Measurements from ENCODE around the gene LTK. TPM values are rescaled to one million over a fixed set of nuclear protein-coding genes. Genes with fewer than 3 reads are reported as not detected.

Gene LTK
- total and polyA plus RNA-seq, 2 experiments from 2014 or later = 3.0 to 3.7 TPM

DNA sequence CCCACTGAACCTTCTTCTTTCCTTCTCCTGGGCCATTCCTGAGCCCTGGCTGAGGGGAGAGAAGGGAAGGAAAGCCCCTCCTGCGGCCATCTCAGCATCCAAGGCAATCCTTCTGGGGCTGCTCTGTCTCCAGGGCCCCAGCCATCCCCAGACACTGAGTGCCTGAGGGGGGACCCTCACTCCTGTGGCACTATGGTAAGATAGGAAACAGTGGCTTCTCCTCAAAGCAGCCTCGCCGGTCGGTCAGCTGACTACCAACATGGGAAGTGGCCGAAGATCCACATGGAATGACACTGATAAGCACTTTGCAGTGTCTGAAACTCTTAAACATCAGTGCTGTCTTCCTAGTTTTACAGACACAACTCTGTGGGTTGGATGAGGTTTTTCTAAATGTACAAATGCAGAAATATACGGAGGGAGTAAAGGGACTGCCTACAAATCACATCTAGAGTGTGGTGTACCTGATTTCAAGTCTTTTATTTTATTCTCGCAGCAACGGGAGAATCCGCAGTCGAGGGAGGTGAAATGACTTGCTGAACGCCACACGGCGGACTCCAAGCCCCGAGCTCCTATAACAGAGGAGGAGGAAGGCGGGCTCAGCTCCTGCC, 20.9 kb downstream of the LTK start:
- no peak overlapping the region for H3K27ac ChIP-seq
- TF ChIP-seq, protein P1, sequence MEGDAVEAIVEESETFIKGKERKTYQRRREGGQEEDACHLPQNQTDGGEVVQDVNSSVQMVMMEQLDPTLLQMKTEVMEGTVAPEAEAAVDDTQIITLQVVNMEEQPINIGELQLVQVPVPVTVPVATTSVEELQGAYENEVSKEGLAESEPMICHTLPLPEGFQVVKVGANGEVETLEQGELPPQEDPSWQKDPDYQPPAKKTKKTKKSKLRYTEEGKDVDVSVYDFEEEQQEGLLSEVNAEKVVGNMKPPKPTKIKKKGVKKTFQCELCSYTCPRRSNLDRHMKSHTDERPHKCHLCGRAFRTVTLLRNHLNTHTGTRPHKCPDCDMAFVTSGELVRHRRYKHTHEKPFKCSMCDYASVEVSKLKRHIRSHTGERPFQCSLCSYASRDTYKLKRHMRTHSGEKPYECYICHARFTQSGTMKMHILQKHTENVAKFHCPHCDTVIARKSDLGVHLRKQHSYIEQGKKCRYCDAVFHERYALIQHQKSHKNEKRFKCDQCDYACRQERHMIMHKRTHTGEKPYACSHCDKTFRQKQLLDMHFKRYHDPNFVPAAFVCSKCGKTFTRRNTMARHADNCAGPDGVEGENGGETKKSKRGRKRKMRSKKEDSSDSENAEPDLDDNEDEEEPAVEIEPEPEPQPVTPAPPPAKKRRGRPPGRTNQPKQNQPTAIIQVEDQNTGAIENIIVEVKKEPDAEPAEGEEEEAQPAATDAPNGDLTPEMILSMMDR (IDR thresholded peaks at IDR 0.05; ENCODE audit: low read depth, low read length) = no peak
- H3K9me3 ChIP-seq (ENCODE audit: low read depth) = no peaks in the 10 kb centered on the region
- H3K36me3 ChIP-seq = no peaks in the 10 kb centered on the region
- peaks cover 5% of the 10 kb centered on the region for H3K4me1 ChIP-seq (ENCODE audit: low read depth)
- H3K27me3 ChIP-seq = peaks cover 63% of the 10 kb centered on the region
- DNase-seq (ENCODE audit: low read depth in 1 of 2, low spot score in 1 of 2) = no peak
- peak overlapping the region; percentile 47 for H3K4me3 ChIP-seq

DNA sequence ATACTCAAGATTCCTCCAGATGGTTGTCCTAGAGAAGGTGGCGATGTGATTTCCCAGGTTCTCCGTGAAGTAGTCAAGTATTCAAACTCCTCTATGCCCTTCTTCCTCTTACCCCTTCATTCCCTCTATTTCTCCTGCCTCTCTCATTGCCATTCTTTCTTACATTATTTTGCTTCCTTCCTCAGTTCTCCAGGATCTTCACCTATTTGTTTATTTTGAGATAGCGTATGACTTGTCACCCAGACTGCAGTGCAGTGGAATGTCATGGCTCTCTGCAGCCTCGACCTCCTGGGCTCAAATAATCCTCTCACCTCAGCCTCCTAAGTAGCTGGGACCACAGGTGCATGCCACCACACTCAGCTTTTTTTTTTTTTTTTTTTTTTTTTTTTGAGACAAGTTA, 21.7 kb downstream of the LTK start:
- Histone ChIP-seq H3K27ac (no peak overlapping the region), H3K4me1 (ENCODE audit: low read depth) (peaks cover 5% of the 10 kb centered on the region), H3K27me3 (peaks cover 55% of the 10 kb centered on the region), H3K36me3 (no peaks in the 10 kb centered on the region), H3K9me3 (ENCODE audit: low read depth) (no peaks in the 10 kb centered on the region), H3K4me3 (no peak overlapping the region)
- TF ChIP-seq, protein P1 (IDR thresholded peaks at IDR 0.05; ENCODE audit: low read depth, low read length) = no peak
- no peak for DNase-seq (ENCODE audit: low read depth in 1 of 2, low spot score in 1 of 2)

DNA sequence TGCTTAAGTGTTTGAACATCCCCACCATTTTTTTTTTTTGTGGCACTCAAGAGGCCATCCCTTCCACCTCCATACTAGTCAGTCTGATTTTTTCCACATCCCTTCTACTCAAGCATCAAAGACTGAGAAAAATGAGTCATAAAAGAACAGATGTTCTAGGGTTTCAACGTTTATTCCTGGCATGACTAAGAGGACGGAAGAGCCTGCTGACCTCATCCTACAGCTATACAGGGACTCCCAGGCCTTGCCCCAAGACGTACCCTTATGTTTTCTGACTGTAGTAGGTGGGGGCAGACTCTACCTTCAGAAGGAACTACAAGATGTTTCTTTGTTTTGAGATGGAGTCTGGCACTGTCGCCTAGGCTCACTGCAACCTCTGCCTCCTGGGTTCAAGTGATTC, 23.3 kb downstream of the LTK start:
- no peaks in the 10 kb centered on the region for H3K9me3 ChIP-seq (ENCODE audit: low read depth)
- H3K4me1 ChIP-seq (ENCODE audit: low read depth) = peaks cover 5% of the 10 kb centered on the region
- peaks cover 40% of the 10 kb centered on the region for H3K27me3 ChIP-seq
- no peak overlapping the region for H3K4me3 ChIP-seq
- TF ChIP-seq, protein P1 (IDR thresholded peaks at IDR 0.05; ENCODE audit: low read depth, low read length) = no peak
- DNase-seq (ENCODE audit: low read depth in 1 of 2, low spot score in 1 of 2) = peak in 1 of 2 donors; percentile 91
- H3K36me3 ChIP-seq = no peaks in the 10 kb centered on the region
- H3K27ac ChIP-seq = no peak overlapping the region

DNA sequence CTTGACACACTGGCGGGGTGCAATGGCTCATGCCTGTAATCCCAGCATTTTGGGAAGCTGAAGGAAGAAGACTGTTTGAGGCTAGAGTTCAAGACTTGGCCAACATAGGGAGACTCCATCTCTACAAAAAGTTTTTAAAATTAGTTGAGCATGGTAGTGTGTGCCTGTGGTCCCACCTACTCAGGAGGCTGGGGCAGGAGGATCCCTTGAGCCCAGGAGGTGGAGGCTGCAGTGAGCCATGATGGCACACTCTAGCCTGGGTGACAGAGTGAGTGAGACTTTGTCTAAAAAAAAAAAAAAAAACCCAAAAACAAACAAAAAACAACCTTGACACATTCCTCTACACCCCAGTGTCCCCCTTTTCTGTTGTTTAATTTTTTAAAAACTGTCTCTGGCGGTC, 24.0 kb downstream of the LTK start:
- Histone ChIP-seq H3K36me3 (no peaks in the 10 kb centered on the region), H3K27me3 (peaks cover 33% of the 10 kb centered on the region), H3K4me1 (ENCODE audit: low read depth) (peaks cover 5% of the 10 kb centered on the region), H3K4me3 (no peak overlapping the region), H3K9me3 (ENCODE audit: low read depth) (no peaks in the 10 kb centered on the region), H3K27ac (no peak overlapping the region)
- no peak for DNase-seq (ENCODE audit: low read depth in 1 of 2, low spot score in 1 of 2)
- TF ChIP-seq, protein P1 (IDR thresholded peaks at IDR 0.05; ENCODE audit: low read depth, low read length) = no peak

DNA sequence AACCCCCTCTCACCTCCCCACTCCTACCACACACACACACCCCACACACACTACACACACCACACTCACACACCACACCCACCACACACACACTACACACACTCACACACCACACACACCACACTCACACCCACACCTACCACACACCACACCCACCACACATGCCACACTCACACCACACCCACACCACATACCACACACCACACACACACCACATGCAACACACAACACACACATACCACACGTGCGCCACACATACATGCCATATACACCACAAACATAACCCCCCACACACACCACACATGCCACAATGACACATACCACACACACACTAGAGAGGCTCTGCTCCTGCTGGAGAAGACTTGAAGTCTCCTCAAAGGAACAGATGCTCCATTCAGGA, 25.8 kb downstream of the LTK start:
- no peaks in the 10 kb centered on the region for H3K9me3 ChIP-seq (ENCODE audit: low read depth)
- no peak for DNase-seq (ENCODE audit: low read depth in 1 of 2, low spot score in 1 of 2)
- peaks cover 17% of the 10 kb centered on the region for H3K27me3 ChIP-seq
- H3K27ac ChIP-seq = no peak overlapping the region
- no peak overlapping the region for H3K4me3 ChIP-seq
- TF ChIP-seq, protein P1 (IDR thresholded peaks at IDR 0.05; ENCODE audit: low read depth, low read length) = no peak
- H3K36me3 ChIP-seq = peaks cover 3% of the 10 kb centered on the region
- H3K4me1 ChIP-seq (ENCODE audit: low read depth) = peaks cover 5% of the 10 kb centered on the region
